GM12878 (cell line): ENCODE measurements around the gene ZNF582. TPM values are rescaled to one million over a fixed set of nuclear protein-coding genes. Genes with fewer than 3 reads are reported as not detected.

Experiments used
- BHLHE40 ChIP-seq, 2 experiments: fragments of 450-650 bp in 1 of 2; IDR thresholded peaks; 2 replicates each; pipeline ENCODE4 v1.6.1; 2011 to 2017; ENCODE audit warnings: low read depth in 2 of 2, borderline replicate concordance in 1 of 2, improper control_type of control experiment in 1 of 2, low read length in 1 of 2, mild to moderate bottlenecking in 1 of 2
- HDGF ChIP-seq: fragments of 450-650 bp; IDR thresholded peaks from 2 replicates; pipeline ENCODE4 v1.6.1; 2016; ENCODE audit warnings: antibody characterized with exemption
- IKZF1 ChIP-seq: fragments of 450-650 bp; conservative IDR thresholded peaks from 2 replicates; pipeline ENCODE4 v1.6.1; 2017; ENCODE audit warnings: antibody characterized with exemption, mild to moderate bottlenecking
- IRF4 ChIP-seq: IDR thresholded peaks from 2 replicates; pipeline ENCODE4 v1.6.1; 2011; ENCODE audit warnings: low read depth, low read length
- KAT2A ChIP-seq: conservative IDR thresholded peaks from 2 replicates; pipeline ENCODE4 v1.6.1; 2011; ENCODE audit warnings: low read depth, low read length; ENCODE audit not compliant: control insufficient read depth
- NBN ChIP-seq: fragments of 450-650 bp; IDR thresholded peaks from 2 replicates; pipeline ENCODE4 v1.6.1; 2016
- POU2F2 ChIP-seq: IDR thresholded peaks from 3 replicates; pipeline ENCODE4 v1.6.1; 2011; ENCODE audit warnings: low read depth, mild to moderate bottlenecking, low read length, borderline replicate concordance
- SMAD1 ChIP-seq: fragments of 450-650 bp; IDR thresholded peaks from 2 replicates; pipeline ENCODE4 v1.6.1; 2018; ENCODE audit warnings: mild to moderate bottlenecking, low read depth; ENCODE audit not compliant: partially characterized antibody
- ZZZ3 ChIP-seq: IDR thresholded peaks from 2 replicates; pipeline ENCODE4 v1.6.1; 2011; ENCODE audit warnings: low read depth; ENCODE audit not compliant: control insufficient read depth, insufficient read length
- polyA plus RNA-seq, 11 experiments: library from polyadenylated mRNA; depleted of rRNA in 4 of 11; unstranded in 6 of 11; stranded (reverse) in 5 of 11; fragments of >200 nt; fragmentation: Nextera tagmentation in 4 of 11; fragmentation: Illumina TruSeq in 1 of 11; extraction: Ambion mirVana in 4 of 11; extraction: Trizol in 1 of 11; gene quantifications; 1 replicate in 1 of 11; 2 replicates in 10 of 11; pipeline versions ENCODE4 v1.2.1 to v1.2.3, GENCODE V29; 2011 to 2016; ENCODE audit warnings: inconsistent platforms in 2 of 11, missing spikeins in 2 of 11, low read depth in 1 of 11
- total RNA-seq, 4 experiments: library from RNA; depleted of rRNA in 3 of 4; stranded (reverse); fragments of >200 nt in 3 of 4; fragmentation: Illumina TruSeq in 1 of 4; extraction: Trizol in 1 of 4; gene quantifications; 2 replicates each; pipeline versions ENCODE4 v1.2.1 to v1.2.3, GENCODE V29; 2013 to 2021
- TF ChIP-seq, protein P1 (sequence below): fragments of 150-350 bp; IDR thresholded peaks from 2 replicates; pipeline ENCODE4 v1.6.1; 2016; ENCODE audit warnings: low read depth, low read length
- TF ChIP-seq, protein P2 (sequence below): IDR thresholded peaks from 2 replicates; pipeline ENCODE4 v1.6.1; 2012; ENCODE audit warnings: low read length, inconsistent platforms
- TF ChIP-seq, protein P3 (sequence below): fragments of 450-650 bp; IDR thresholded peaks from 2 replicates; pipeline ENCODE4 v1.6.1; 2017; ENCODE audit warnings: antibody characterized with exemption, mild to moderate bottlenecking, moderate library complexity
- TF ChIP-seq, protein P4 (sequence below), 3 experiments: IDR thresholded peaks in 2 of 3; conservative IDR thresholded peaks in 1 of 3; 2 replicates each; pipeline ENCODE4 v1.5.1; 2011; ENCODE audit warnings: low read depth in 3 of 3, low read length in 3 of 3, mild to moderate bottlenecking in 3 of 3, control low read depth in 2 of 3, moderate library complexity in 2 of 3, inconsistent platforms in 1 of 3, mixed read lengths in 1 of 3; ENCODE audit not compliant: control insufficient read depth in 2 of 3, insufficient read depth in 1 of 3; ENCODE audit errors: extremely low read depth in 1 of 3
- TF ChIP-seq, protein P5 (sequence below): fragments of 450-650 bp; formaldehyde crosslinking; IDR thresholded peaks from 2 replicates; pipeline ENCODE4 v1.4.0; 2020; ENCODE audit warnings: mild to moderate bottlenecking, moderate library complexity

The ZNF582 gene
- total and polyA plus RNA-seq, 10 of the 15 experiments (the other 5 are each of a cell fraction or from before 2014, with no cell fraction given) = 0.37 to 1.4 (median 0.85) TPM; not detected in 1

DNA sequence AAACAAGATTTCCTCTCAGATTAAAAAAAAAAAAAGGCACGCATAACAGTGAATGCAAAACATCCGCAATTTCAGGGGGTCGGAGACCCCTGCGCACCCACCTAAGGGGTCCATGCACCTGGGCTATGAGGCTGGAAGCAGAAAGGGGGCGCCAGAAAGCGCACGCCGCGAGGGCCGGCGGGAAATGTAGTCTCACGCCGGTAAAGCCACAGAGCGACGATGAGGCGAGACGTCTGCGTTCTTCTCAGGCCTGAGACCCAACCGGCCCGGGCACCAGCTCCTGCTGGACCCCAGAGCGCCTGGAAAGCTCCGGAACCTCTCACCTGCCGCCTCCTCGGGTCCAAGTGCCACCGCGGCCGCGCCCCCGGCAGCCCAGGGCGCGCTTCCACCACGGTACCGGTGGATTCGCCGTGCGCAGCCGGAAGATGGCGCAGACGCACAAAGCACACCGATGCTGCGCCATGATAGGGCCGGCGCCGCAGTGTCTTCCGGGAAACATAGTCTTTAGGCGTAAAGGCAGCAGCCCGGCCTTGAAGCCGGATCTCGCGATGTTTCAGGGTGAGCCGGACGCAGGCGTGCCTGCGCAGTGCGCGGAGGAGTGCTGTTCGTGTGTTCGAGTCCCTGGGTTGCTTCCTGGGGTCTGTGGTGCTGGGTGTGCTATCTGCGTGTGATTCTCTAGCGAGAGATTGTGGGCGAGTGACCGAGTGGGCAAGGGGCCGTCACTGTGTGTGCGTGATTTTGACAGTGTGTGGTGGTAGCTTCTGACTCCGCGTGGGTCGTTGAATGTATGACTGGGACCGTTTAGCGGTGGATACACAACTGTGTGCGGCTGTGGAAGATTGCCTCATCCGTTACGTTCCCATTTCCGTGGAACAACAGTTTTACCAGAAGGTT lies at the start of gene ZNF582 (continued):
- TF ChIP-seq, protein P1, sequence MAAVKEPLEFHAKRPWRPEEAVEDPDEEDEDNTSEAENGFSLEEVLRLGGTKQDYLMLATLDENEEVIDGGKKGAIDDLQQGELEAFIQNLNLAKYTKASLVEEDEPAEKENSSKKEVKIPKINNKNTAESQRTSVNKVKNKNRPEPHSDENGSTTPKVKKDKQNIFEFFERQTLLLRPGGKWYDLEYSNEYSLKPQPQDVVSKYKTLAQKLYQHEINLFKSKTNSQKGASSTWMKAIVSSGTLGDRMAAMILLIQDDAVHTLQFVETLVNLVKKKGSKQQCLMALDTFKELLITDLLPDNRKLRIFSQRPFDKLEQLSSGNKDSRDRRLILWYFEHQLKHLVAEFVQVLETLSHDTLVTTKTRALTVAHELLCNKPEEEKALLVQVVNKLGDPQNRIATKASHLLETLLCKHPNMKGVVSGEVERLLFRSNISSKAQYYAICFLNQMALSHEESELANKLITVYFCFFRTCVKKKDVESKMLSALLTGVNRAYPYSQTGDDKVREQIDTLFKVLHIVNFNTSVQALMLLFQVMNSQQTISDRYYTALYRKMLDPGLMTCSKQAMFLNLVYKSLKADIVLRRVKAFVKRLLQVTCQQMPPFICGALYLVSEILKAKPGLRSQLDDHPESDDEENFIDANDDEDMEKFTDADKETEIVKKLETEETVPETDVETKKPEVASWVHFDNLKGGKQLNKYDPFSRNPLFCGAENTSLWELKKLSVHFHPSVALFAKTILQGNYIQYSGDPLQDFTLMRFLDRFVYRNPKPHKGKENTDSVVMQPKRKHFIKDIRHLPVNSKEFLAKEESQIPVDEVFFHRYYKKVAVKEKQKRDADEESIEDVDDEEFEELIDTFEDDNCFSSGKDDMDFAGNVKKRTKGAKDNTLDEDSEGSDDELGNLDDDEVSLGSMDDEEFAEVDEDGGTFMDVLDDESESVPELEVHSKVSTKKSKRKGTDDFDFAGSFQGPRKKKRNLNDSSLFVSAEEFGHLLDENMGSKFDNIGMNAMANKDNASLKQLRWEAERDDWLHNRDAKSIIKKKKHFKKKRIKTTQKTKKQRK = no peak
- TF ChIP-seq HDGF (no peak), IRF4 (no peak), NBN (0 out of 2 replicates have a peak, but pooled peaks have one; percentile 39), SMAD1 (no peak), KAT2A (no peak), ZZZ3 (no peak), BHLHE40 (IDR thresholded peaks at IDR 0.05; ENCODE audit: borderline replicate concordance in 1 of 2, low read depth in 2 of 2, low read length in 1 of 2) (peak; percentile 50 to 51; a peak in 1 of 4 replicates), IKZF1 (peak; percentile 91), POU2F2 (no peak; the same call in 2 of the 3 replicates)
- TF ChIP-seq, protein P2, sequence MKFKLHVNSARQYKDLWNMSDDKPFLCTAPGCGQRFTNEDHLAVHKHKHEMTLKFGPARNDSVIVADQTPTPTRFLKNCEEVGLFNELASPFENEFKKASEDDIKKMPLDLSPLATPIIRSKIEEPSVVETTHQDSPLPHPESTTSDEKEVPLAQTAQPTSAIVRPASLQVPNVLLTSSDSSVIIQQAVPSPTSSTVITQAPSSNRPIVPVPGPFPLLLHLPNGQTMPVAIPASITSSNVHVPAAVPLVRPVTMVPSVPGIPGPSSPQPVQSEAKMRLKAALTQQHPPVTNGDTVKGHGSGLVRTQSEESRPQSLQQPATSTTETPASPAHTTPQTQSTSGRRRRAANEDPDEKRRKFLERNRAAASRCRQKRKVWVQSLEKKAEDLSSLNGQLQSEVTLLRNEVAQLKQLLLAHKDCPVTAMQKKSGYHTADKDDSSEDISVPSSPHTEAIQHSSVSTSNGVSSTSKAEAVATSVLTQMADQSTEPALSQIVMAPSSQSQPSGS = no peak
- TF ChIP-seq, protein P3, sequence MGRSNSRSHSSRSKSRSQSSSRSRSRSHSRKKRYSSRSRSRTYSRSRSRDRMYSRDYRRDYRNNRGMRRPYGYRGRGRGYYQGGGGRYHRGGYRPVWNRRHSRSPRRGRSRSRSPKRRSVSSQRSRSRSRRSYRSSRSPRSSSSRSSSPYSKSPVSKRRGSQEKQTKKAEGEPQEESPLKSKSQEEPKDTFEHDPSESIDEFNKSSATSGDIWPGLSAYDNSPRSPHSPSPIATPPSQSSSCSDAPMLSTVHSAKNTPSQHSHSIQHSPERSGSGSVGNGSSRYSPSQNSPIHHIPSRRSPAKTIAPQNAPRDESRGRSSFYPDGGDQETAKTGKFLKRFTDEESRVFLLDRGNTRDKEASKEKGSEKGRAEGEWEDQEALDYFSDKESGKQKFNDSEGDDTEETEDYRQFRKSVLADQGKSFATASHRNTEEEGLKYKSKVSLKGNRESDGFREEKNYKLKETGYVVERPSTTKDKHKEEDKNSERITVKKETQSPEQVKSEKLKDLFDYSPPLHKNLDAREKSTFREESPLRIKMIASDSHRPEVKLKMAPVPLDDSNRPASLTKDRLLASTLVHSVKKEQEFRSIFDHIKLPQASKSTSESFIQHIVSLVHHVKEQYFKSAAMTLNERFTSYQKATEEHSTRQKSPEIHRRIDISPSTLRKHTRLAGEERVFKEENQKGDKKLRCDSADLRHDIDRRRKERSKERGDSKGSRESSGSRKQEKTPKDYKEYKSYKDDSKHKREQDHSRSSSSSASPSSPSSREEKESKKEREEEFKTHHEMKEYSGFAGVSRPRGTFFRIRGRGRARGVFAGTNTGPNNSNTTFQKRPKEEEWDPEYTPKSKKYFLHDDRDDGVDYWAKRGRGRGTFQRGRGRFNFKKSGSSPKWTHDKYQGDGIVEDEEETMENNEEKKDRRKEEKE = no peak
- TF ChIP-seq, protein P4, sequence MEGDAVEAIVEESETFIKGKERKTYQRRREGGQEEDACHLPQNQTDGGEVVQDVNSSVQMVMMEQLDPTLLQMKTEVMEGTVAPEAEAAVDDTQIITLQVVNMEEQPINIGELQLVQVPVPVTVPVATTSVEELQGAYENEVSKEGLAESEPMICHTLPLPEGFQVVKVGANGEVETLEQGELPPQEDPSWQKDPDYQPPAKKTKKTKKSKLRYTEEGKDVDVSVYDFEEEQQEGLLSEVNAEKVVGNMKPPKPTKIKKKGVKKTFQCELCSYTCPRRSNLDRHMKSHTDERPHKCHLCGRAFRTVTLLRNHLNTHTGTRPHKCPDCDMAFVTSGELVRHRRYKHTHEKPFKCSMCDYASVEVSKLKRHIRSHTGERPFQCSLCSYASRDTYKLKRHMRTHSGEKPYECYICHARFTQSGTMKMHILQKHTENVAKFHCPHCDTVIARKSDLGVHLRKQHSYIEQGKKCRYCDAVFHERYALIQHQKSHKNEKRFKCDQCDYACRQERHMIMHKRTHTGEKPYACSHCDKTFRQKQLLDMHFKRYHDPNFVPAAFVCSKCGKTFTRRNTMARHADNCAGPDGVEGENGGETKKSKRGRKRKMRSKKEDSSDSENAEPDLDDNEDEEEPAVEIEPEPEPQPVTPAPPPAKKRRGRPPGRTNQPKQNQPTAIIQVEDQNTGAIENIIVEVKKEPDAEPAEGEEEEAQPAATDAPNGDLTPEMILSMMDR (IDR thresholded peaks at IDR 0.05 in 2 of 3, conservative IDR thresholded peaks at IDR 0.05 in 1 of 3; ENCODE audit: control insufficient read depth in 2 of 3, extremely low read depth in 1 of 3, insufficient read depth in 1 of 3, low read depth in 3 of 3, low read length in 3 of 3) = peak; percentile 64 to 70 (median 67); a peak in 5 of 6 replicates
- TF ChIP-seq, protein P5, sequence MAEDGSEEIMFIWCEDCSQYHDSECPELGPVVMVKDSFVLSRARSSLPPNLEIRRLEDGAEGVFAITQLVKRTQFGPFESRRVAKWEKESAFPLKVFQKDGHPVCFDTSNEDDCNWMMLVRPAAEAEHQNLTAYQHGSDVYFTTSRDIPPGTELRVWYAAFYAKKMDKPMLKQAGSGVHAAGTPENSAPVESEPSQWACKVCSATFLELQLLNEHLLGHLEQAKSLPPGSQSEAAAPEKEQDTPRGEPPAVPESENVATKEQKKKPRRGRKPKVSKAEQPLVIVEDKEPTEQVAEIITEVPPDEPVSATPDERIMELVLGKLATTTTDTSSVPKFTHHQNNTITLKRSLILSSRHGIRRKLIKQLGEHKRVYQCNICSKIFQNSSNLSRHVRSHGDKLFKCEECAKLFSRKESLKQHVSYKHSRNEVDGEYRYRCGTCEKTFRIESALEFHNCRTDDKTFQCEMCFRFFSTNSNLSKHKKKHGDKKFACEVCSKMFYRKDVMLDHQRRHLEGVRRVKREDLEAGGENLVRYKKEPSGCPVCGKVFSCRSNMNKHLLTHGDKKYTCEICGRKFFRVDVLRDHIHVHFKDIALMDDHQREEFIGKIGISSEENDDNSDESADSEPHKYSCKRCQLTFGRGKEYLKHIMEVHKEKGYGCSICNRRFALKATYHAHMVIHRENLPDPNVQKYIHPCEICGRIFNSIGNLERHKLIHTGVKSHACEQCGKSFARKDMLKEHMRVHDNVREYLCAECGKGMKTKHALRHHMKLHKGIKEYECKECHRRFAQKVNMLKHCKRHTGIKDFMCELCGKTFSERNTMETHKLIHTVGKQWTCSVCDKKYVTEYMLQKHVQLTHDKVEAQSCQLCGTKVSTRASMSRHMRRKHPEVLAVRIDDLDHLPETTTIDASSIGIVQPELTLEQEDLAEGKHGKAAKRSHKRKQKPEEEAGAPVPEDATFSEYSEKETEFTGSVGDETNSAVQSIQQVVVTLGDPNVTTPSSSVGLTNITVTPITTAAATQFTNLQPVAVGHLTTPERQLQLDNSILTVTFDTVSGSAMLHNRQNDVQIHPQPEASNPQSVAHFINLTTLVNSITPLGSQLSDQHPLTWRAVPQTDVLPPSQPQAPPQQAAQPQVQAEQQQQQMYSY = no peak
